ENCODE data around the gene PAX6. TPM values are rescaled to one million over a fixed set of nuclear protein-coding genes. Genes with fewer than 3 reads are reported as not detected.

PAX6 gene
- total RNA-seq, 1 donor: 0.63 TPM

GRCh38 chr11:31826536-31827438 is 15.7 kb upstream of the PAX6 start:
- no peak for TF ChIP-seq CTCF (IDR thresholded peaks at IDR 0.05; ENCODE audit: insufficient read depth, low read length)
- DNase-seq (ENCODE audit: low read depth): no peak

GRCh38 chr11:31825838-31826484 is 14.8 kb upstream of the PAX6 start:
- H3K4me3 ChIP-seq (ENCODE audit: low read depth, low read length): no peak overlapping the region
- no peak for DNase-seq (ENCODE audit: low read depth)
- TF ChIP-seq CTCF (IDR thresholded peaks at IDR 0.05; ENCODE audit: insufficient read depth, low read length): no peak

More at GRCh38 chr11:31826536-31827438, 15.7 kb upstream of the PAX6 start:
- no peak overlapping the region for H3K4me3 ChIP-seq (ENCODE audit: low read depth, low read length)

- no peak for TF ChIP-seq CTCF (IDR thresholded peaks at IDR 0.05; ENCODE audit: insufficient read depth, low read length)
- no peak for DNase-seq (ENCODE audit: low read depth)
- H3K4me3 ChIP-seq (ENCODE audit: low read depth, low read length): no peak overlapping the region
Measured at GRCh38 chr11:31824879-31825837, 14.0 kb upstream of the PAX6 start.

GRCh38 chr11:31824332-31824878 is 13.3 kb upstream of the PAX6 start:
- no peak for DNase-seq (ENCODE audit: low read depth)
- no peak for TF ChIP-seq CTCF (IDR thresholded peaks at IDR 0.05; ENCODE audit: insufficient read depth, low read length)
- no peak overlapping the region for H3K4me3 ChIP-seq (ENCODE audit: low read depth, low read length)

GRCh38 chr11:31823644-31824331 is 12.7 kb upstream of the PAX6 start:
- DNase-seq (ENCODE audit: low read depth): no peak
- TF ChIP-seq CTCF (IDR thresholded peaks at IDR 0.05; ENCODE audit: insufficient read depth, low read length): no peak
- H3K4me3 ChIP-seq (ENCODE audit: low read depth, low read length): no peak overlapping the region

Data from fibroblast of the aortic adventitia (primary cell).